Breast epithelium (tissue), 3 donors: ENCODE data around the gene B4GALT6.

Experiments used
- POLR2A ChIP-seq: fragments of 450-650 bp; IDR thresholded peaks from one replicate; pipeline ENCODE4 v1.6.1; 2016; ENCODE audit warnings: antibody characterized with exemption, mild to moderate bottlenecking, moderate library complexity
- POLR2AphosphoS5 ChIP-seq, 3 donors: sonication (generic); formaldehyde crosslinking; IDR thresholded peaks; one replicate each; pipeline ENCODE4 v1.6.1; 2017; ENCODE audit warnings: antibody characterized with exemption in 3 of 3
- TF ChIP-seq, protein P1 (sequence below), 3 donors: fragments of 450-650 bp; IDR thresholded peaks; one replicate each; pipeline ENCODE4 v1.5.1; 2016 to 2017; ENCODE audit warnings: antibody characterized with exemption in 3 of 3, mild to moderate bottlenecking in 3 of 3, moderate library complexity in 3 of 3

DNA sequence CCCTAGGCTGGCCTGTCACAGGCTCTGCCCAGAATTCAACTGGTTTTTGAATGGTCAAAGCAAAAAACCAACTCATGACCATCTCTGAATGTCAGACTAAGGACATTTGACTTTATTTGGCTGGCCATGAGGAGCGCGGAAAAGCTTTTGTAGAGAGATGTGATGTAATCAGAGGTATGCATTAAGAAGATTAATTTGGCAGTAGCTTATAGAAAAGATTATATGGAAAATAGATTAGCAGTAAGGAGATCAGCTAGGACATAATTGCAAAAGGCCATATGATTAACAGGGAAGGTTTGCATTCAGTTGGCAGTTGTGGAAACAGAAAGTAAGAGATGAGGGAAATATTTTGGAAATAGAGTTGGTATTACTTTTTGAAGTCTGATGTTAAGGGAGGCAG is 105.0 kb downstream of the B4GALT6 start:
- TF ChIP-seq POLR2AphosphoS5 (IDR thresholded peaks at IDR 0.05) (no peak), POLR2A (no peak)
- TF ChIP-seq, protein P1, sequence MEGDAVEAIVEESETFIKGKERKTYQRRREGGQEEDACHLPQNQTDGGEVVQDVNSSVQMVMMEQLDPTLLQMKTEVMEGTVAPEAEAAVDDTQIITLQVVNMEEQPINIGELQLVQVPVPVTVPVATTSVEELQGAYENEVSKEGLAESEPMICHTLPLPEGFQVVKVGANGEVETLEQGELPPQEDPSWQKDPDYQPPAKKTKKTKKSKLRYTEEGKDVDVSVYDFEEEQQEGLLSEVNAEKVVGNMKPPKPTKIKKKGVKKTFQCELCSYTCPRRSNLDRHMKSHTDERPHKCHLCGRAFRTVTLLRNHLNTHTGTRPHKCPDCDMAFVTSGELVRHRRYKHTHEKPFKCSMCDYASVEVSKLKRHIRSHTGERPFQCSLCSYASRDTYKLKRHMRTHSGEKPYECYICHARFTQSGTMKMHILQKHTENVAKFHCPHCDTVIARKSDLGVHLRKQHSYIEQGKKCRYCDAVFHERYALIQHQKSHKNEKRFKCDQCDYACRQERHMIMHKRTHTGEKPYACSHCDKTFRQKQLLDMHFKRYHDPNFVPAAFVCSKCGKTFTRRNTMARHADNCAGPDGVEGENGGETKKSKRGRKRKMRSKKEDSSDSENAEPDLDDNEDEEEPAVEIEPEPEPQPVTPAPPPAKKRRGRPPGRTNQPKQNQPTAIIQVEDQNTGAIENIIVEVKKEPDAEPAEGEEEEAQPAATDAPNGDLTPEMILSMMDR (IDR thresholded peaks at IDR 0.05) = no peak
